HG02798 (cell line): ENCODE measurements around the gene GRIA4.

Experiments
- ATAC-seq: cut with Tn5 transposase; IDR thresholded peaks from one replicate; pipeline ENCODE4 v1.9.1; 2021; ENCODE audit warnings: mild to moderate bottlenecking; ENCODE audit not compliant: unreplicated experiment, poor library complexity

The GRIA4 gene

GRCh38 chr11:105635466-105635865, 25.6 kb downstream of the GRIA4 start:
- ATAC-seq: no peak

- no peak for ATAC-seq
Observed at GRCh38 chr11:105636496-105636895, 26.6 kb downstream of the GRIA4 start.

- no peak for ATAC-seq
Observed at GRCh38 chr11:105639527-105639926, 29.7 kb downstream of the GRIA4 start.

- ATAC-seq: no peak
Observed at GRCh38 chr11:105641433-105641832, 31.6 kb downstream of the GRIA4 start.

GRCh38 chr11:105642870-105643269, 33.0 kb downstream of the GRIA4 start:
- no peak for ATAC-seq

GRCh38 chr11:105644839-105645573, 35.1 kb downstream of the GRIA4 start:
- no peak for ATAC-seq

GRCh38 chr11:105647780-105648179, 37.9 kb downstream of the GRIA4 start:
- no peak for ATAC-seq

GRCh38 chr11:105648762-105649161, 38.9 kb downstream of the GRIA4 start:
- ATAC-seq: no peak

- no peak for ATAC-seq
Observed at GRCh38 chr11:105665281-105665680, 55.4 kb downstream of the GRIA4 start.

- no peak for ATAC-seq
Observed at GRCh38 chr11:105667441-105667840, 57.6 kb downstream of the GRIA4 start.

- no peak for ATAC-seq
Observed at GRCh38 chr11:105670811-105671210, 60.9 kb downstream of the GRIA4 start.

- ATAC-seq: no peak
Observed at GRCh38 chr11:105673089-105673488, 63.2 kb downstream of the GRIA4 start.

- ATAC-seq: no peak
Observed at GRCh38 chr11:105689631-105690030, 79.8 kb downstream of the GRIA4 start.

GRCh38 chr11:105690467-105690866, 80.6 kb downstream of the GRIA4 start:
- no peak for ATAC-seq

GRCh38 chr11:105693075-105693759, 83.3 kb downstream of the GRIA4 start:
- no peak for ATAC-seq

GRCh38 chr11:105696000-105696399, 86.1 kb downstream of the GRIA4 start:
- no peak for ATAC-seq

GRCh38 chr11:105697291-105697690, 87.4 kb downstream of the GRIA4 start:
- no peak for ATAC-seq

- no peak for ATAC-seq
Observed at GRCh38 chr11:105699203-105699602, 89.3 kb downstream of the GRIA4 start.

- no peak for ATAC-seq
Observed at GRCh38 chr11:105700271-105700670, 90.4 kb downstream of the GRIA4 start.

GRCh38 chr11:105701098-105701497, 91.2 kb downstream of the GRIA4 start:
- no peak for ATAC-seq

- ATAC-seq: no peak
Observed at GRCh38 chr11:105705786-105706530, 96.1 kb downstream of the GRIA4 start.
